GM18907 (cell line): Measurements from ENCODE around the gene CMSS1.
"Not testable (repeated sequence)": the region's sequence is repeated elsewhere in the genome, so short reads cannot be mapped to it uniquely, and the experiment has no call there.

Source experiments
- ATAC-seq: cut with Tn5 transposase; IDR thresholded peaks from one replicate; pipeline ENCODE4 v1.9.1; 2021; ENCODE audit warnings: mild to moderate bottlenecking, moderate library complexity; ENCODE audit not compliant: unreplicated experiment

The CMSS1 gene

GRCh38 chr3:99817047-99817436 is 620 bp upstream of the CMSS1 start:
- peak; percentile 1 for ATAC-seq

DNA sequence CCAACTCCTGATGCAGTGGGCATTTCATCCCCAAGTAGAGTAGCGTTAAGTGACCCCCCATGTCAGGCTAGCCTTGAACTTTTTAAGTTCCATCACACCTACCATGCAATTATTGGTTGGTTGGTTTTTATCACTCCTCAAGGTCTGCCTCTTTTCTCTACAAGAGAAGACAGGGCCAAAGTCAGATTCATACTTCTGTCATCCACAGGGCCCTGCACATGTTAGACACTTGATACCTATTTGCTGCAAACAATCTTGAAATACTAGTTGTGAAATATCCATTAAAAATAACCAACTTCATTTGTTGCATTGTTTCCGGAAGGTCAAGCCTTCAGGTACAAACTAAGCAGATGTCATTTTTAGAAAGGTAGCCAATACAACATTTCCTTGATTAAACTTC is 1.2 kb downstream of the CMSS1 start:
- no peak for ATAC-seq

DNA sequence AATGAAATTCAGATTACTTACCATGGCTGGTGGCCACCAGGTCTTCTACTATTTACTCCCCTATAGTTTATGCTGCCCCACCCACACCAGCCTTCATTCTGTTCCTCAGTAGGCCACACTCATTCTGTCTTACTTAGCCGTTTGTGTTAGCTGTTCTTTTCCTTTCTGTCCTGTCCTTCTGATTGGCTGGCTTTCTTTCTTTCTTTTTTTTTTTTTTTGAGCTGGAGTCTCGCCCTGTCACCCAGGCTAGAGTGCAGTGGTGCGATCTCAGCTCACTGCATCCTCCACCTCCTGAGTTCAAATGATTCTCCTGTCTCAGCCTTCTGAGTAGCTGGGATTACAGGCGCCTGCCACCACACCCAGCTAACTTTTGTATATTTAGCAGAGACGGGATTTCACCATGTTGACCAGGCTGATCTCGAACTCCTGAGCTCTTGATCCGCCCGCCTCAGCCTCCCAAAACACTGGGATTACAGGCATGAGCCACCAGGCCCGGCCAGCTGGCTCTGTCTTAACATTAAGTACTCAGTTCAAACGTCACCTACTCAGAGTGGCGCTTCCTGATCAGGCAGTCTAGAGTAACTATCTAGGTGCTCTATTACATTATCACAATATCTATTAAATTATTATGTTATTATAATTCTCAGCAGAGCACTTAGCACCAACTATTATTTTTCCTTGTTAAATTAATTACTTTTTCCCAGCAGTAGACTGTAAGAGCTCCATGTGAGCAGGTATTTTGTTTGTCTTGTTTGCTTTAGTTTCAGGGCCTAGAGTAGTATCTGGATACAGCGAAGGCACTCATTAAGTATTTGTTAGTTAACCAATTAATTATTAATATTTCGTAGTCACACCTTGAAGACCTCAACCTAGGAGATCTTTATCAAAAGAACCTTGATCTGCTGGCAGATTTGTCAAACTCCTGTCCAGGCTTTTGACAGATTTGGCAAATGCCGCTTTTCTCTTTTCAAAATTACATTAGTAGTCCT is 6.4 kb downstream of the CMSS1 start:
- no peak for ATAC-seq

- no peak for ATAC-seq
Measured at GRCh38 chr3:99825004-99825640, 7.5 kb downstream of the CMSS1 start.

GRCh38 chr3:99829844-99830243 is 12.2 kb downstream of the CMSS1 start:
- ATAC-seq: no peak

- ATAC-seq: no peak
Measured at GRCh38 chr3:99833617-99834205, 16.0 kb downstream of the CMSS1 start.

GRCh38 chr3:99834211-99834957 is 16.7 kb downstream of the CMSS1 start:
- no peak for ATAC-seq

DNA sequence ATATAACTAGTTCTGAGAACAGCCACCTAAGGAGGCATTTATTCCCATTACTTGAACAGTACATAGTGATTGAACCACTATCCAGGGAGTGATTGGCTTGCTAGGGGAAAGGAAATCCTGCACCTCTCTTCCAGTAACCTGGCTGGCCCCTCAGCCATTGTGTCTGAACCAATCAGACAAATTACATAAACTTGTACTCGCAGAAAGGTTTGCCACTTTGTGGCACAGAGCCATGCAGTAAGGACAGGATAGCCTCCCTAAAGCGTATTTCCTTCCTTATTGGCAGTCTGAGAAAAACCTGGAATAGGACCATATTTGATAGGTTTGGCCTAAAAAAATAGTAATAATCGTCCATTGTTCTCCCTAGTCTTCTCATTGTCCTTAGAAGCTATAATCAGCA is 19.0 kb downstream of the CMSS1 start:
- no peak for ATAC-seq

DNA sequence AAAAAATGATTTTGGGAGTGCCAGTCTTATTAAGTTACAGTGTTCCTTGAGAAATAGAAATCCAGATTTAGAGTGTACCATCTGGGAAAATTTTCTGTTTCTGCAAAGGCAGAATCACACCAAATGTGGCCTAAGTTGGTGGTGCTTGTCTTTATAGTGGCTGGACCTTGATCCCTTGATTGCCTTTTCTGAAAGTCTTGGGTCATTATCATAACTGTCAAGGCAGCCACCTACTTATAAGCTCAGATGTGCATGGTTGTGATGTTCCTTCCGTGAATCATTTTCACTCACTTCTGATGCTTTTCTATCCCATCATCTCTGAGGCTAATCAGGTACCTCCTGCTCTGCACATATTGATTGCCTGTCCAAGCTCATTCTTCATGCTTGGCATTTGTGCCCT is 20.1 kb downstream of the CMSS1 start:
- ATAC-seq: no peak

- no peak for ATAC-seq
Measured at GRCh38 chr3:99838755-99839154, 21.1 kb downstream of the CMSS1 start.

DNA sequence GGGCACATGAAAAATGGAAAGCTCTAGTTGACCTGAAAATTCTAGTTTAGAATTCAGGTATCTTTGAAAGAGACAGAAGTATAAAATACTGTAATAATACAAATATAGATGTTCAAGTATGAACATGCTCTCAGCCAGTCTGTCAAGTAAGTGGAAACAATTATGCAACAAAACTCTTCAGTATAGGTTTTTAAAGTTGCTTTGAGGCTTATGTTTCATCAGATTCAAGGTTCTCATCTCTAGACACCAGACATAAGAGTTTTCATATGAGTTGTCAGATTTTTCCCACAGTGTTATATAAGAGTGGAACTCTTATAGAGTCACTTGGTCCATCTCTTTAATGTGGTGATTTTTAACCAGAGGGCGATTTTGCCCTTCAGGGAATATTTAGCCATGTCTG is 22.0 kb downstream of the CMSS1 start:
- no peak for ATAC-seq

DNA sequence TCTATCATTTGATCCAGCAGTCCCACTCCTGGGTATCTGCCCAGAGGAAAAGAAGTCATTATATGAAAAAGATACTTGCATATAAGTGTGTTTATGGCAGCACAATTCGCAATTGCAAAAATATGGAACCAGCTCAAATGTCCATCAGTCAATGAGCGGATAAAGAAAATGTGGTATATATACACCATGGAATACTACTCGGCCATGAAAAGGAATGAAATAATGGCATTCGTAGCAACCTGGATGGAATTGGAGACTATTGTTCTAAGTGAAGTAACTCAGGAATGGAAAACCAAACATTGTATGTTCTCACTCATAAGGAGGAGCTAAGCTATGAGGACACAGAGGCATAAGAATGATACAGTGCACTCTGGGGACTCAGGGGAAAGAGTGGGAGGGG is 24.3 kb downstream of the CMSS1 start:
- not testable (repeated sequence) for ATAC-seq

GRCh38 chr3:99842826-99843589 is 25.3 kb downstream of the CMSS1 start:
- ATAC-seq: peak; percentile 73

DNA sequence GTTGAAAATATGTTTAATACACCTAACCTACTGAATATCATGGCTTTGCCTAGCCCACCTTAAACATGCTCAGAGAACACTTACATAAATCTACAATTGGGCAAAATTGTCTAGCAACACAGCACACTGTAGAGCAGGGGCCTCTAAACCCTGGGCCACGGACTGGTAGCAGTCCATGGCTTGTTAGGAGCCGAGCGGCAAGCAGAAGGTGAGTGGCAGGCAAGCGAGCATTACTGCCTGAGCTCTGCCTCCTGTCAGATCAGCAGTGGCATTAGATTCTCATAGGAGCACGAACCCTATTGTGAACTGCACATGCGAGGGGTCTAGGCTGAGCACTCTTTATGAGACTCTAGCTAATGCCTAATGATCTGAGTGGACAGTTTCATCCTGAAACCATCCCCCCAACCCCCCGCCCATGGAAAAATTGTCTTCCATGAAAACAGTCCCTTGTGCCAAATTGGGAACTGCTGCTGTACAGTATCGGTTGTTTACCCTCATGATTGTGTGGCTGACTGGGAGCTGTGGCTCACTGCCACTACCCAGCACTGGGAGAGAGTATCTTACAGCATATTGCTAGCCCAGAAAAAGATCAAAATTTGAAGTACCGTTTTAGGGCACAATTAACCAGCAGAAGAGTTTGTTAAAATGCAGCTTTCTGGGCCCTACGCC is 26.1 kb downstream of the CMSS1 start:
- peak; percentile 15 for ATAC-seq

- no peak for ATAC-seq
Measured at GRCh38 chr3:99845331-99845730, 27.7 kb downstream of the CMSS1 start.

DNA sequence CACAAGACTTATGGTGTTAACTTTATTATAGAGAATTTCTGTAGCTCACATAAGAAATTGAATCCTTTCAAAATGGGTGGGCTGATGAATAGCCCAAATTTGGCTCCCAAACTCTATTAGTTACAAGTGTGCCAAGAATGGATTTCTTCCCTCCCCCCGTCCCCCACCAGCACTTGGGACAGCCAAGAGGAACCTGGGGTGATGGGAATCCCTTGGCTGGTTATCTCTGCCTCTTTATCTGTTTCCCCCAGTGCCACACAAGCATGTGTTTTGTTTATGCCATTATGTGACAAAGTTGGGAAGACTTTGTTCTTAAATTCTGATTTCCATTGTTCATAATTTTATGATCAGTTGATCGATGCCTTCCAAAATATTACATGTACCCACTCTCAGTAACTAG is 28.3 kb downstream of the CMSS1 start:
- ATAC-seq: no peak

- no peak for ATAC-seq
Measured at GRCh38 chr3:99846477-99847160, 29.0 kb downstream of the CMSS1 start.

- ATAC-seq: no peak
Measured at GRCh38 chr3:99848433-99848832, 30.8 kb downstream of the CMSS1 start.

- no peak for ATAC-seq
Measured at GRCh38 chr3:99850608-99851007, 32.9 kb downstream of the CMSS1 start.
